NCI-H1436 treated with DMSO at 0.1 percent for 48 hours (cell line): ENCODE measurements around the gene JADE2.
"Not testable (repeated sequence)": the region's sequence is repeated elsewhere in the genome, so short reads cannot be mapped to it uniquely, and the experiment has no call there.

Source experiments
- DNase-seq: peaks from one replicate; lab custom pipeline; 2025; lab: John Stamatoyannopoulos, UW

JADE2 gene

DNA sequence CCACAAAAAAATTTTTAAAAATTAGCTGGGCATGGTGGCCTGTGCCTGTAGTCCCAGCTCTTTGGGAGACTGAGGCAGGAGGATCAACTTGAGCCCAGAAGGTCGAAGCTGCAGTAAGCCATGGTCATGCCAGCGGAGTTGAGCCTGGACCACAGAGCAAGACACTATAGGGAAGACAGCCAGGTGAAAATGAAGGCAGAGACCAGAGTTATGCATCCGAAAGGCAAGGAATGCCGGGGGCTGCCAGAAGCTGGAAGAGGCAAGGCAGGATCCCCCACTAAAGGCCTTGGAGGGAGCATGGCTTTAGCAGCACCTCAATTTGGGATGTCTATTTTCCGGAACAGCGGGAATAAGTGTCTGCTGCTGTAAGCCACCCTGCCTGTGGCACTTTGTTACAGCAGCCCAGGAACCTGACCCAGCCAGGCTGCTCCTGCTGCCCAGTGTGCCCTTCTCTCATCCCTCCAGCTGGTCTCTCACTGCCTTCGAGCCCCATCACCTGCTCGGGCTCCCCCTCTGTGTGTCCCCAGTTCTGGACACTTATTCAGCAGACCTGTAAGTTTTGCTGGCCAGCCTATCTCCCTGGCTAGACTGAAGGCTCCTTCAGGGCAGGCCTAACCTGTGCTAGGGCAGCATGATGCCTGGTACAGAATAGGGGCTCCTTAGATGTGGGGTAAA lies 16.8 kb upstream of the JADE2 start:
- DNase-seq: no peak

DNA sequence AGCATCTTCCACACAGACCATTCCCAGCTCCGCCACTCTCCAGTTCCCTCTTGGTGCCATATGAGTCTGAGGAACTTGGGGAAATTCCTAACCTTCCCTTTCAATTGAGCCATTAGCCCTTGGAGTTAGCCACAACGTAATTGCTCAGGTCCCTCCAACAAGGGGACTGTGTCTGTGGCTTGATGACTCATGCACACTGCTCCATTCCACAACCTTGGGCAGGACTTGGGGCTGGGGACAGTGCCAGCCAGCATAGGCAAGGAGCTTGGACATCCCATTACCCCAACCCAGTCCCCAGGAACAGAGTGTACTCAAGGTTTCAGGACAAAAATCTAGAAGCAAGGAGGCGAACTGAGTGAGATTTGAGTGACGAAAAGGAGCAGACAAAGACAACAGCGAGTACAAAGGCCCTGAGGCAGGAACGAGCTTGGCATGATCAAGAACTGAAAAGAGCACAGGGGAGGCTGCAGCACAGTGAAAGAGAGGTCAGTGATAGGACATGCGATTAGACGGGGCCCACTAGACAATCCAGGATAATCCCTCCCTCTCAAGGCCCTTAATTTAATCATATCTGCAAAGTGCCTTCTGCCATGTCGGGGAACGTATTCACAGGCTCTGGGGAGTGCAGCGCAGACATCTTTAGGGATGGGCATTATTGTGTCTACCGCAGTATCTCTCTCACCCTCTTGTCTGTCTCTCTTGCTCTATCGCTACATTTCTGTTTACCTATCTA lies 16.0 kb upstream of the JADE2 start:
- DNase-seq: no peak

DNA sequence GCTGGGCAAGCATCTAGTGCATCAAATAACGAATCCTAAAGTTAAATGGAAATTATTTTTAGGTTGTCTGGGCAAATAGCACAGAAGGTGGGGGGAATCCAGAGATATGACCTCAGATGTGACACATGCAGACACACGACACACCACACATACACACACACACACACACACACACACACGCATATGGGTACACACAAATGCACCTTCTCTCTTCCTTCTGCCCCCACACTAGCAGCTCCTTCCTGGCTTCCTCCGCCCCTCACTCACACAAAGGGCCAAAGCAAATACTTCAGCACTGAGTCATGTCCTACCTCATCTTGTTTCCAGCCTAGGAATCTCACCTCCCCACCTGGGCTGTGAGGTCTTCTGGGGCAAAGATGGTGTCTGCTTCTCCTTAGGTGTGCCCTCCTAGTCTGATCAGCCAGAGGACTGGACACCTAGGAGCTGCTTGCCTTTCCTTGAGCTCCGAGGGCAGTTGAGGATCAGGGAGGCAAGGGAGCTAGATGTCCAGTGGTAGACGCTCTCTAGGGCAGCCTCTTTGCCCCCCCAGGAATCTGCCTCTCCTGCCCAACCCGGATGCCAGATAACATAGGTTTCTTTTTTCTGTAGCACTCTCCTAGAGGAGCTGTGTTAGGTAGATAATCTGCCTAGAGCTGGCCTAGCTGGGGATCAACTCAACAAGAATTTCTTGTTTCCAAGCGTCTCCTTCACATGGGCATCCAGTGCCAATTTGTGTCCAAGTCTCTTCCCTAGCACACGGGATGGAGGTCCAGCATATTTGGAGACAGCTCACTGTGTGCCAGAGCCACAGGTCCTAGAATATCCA lies 14.3 kb upstream of the JADE2 start:
- no peak for DNase-seq

DNA sequence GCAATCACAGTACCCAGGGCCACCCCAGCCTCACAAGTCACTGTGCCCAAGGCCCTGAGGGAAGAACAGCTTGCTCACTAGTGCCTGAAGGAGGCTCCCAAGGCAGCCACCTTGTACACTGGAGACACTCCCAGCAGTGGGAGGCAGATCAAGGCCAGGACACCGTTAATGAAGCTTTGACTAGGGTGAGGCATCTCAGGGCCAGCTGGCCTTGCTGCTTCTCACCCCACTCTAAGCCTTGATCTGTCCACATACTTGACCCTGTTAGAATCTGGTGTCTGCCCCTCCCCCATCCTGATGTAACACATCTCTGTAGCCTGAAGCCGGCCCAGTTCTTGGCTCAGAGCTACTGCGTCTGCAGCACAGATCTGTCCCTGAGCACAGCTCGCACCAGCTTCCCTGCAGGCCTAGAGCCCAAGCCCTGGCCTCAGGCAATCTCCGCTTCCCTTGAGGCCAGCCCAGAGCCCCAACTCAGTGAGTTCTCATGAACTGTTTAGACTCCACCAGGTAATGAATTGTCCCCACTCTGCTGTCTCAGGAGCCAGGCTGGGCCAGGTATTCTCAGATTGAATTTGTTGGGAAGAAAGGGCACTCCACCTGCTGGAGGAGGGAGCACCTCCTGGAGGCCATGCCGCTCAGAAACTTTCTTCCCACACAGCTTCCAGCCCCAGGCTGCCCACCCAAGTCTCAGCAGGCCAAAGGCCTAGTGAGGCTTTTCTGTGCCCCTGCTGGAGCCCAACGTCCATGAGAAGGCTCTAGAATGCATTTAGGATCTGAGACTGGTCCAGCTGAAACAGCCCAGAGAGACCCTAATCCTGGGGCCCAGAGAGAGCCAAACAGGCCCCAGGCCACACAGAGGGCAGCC lies 13.4 kb upstream of the JADE2 start:
- DNase-seq: no peak

DNA sequence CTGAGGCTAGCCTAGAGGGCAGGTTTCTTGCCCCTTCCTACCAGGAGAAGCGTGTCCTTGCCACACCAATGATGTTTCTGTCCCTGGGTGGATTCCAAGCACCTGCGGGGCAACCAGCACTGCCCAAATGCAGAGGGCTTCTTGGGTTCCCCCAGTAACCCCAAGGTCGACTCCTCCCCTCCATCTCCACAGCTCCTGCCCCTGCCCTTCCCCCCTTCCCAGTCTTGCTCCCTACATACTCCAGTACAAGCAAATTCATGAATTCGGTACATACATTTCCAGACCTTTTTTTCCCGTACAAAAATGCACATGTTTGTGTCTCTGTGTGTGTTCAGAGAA lies 12.8 kb upstream of the JADE2 start:
- DNase-seq: no peak

DNA sequence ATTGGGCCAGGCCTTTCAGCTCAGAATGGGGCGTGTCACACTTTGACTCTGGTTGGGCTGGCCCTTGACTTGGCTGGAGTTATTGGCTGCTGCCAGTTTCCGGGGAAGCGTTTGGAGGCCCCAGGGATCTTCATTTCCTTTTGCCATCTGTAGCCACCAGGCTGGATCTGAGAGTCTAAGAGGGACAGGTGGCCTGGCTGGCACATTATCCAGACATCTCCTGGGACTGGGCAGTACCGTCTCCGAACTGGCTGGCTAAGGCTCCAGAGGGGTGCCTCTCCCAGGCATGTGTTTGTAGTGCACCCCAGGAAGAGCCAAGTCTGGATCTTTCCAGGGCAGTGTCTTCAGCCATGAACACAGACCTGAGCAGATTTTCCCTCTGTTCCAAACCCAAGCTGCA lies 9.7 kb upstream of the JADE2 start:
- DNase-seq: no peak

DNA sequence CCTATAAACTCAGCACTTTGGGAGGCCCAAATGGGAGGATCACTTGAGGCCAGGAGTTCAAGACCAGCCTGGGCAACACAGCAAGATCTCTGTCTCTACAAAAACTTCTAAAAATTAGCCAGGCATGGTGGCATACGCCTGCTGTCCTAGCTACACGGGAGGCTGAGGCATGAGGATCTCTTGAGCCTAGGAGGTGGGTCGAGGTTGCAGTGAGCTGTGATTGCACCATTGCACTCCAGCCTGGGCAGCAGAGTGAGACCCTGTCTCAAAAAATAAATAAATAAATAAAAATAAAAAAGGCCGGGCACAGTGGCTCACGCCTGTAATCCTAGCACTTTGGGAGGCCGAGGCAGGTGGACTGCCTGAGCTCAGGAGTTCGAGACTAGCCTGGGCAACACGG lies 8.5 kb upstream of the JADE2 start:
- DNase-seq: not testable (repeated sequence)

DNA sequence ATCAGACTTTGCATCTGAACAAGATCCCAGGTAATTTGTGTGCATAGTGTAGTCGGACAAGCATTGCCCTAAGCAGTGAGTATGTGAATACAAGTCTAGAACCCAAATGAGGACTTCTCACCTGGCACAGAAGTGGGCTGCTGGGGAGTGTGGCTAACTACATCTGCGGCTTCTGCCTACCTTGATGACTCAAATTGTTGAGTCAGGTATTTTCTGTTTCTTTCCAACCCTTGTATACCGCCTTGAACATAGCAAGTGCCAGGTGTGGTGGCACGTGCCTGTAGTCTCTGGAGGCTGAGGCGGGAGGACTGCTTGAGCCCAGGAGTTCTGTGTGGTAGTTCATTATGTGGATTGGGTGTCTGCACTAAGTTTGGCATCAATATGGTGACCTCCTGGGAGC lies 7.9 kb upstream of the JADE2 start:
- no peak for DNase-seq

DNA sequence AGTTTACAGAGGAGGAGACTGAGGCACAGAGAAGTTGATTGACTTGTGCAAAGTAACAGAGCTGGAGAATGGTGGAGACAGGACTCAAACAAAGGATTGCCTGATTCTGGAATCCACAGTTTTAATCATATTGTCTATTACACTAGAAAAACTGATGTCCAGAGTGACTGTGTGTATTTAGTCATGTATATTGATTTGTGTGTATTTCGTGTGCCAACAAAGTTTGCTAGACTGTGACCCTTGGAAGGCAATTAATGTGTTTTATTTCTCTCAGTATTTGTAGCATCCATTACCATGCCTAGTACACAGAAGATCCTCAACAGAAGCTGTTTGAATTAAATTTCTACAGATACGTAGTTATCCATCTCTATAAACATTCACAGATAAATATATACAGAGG lies 5.5 kb upstream of the JADE2 start:
- no peak for DNase-seq

DNA sequence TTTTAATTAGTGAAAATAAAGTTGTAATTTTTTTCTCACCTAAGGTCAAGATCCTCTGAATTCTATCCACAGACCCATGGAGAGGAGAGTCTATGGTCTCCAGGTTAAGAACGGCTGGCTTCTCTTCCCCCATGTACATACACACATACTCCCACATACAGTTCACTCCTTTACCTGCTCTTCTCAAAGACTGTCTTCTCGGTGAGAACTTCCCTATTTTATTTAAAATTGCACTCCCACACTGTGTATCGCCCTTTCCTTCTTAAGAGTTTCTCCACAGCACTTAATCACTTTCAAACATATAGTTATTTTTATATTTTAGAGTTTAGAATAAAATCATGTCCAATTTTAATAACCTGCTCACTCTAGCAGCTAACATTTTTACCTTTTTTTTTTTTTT lies 3.6 kb upstream of the JADE2 start:
- no peak for DNase-seq

DNA sequence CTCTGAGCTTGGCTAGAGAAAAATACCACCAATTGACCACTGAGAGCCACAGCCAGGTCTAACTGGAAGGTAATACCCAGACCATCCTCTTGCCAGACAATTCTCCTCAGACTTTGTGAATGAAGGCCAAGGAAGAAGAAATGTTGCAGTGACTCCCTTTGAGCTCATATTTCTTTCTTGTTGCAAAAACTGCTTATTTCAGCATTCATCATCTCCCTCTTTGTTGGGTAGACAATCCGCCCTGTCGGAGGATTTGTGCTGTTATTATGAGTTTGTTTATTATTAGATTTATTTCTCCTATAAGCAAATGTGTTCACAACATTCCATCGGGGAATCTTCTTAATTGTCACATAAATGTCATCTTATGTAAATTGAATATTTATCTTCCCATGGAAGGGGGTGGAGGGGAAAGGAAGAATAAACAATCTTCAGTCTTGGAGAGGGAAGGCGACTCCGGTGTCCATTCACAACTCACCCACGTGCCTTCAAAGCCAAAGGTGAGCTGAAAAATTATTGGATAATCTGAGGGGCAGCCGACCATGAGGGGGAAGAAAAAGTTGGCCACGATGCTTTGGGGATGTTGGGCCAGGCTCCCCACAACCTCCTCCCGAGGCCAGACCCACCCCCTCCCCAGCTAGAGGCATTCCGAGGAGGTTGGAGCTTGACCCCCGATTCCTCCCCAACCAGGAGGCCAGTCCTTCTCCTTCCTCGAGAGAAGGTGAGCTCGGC lies 1.8 kb upstream of the JADE2 start:
- no peak for DNase-seq

DNA sequence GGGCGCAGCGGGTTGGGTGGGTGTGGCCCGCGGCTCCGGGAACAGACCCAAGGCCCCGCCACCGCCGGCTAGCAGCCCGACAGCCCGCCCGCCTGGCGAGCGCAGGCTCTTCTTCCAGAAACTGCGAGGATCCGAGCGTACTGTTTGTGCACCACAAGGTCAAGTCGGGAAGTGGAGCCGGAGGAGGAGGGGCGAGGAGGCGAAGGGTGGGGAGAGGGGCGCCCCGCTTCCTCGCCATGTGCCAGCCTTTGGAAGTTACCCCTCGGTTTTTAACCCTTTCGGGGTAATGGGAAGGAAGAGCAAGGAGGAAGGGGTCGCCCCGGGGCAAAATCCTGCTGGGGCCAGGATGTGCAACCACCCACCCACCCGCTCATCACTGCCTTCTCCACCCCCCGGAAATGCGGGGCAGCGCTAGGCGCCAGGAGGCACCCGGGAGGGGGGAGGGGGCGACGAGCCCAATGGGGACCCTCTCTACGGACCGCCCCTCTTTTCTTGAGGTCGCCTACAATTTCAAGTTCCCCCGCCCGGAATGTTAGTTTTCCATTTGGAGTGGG lies 1.1 kb upstream of the JADE2 start:
- no peak for DNase-seq

DNA sequence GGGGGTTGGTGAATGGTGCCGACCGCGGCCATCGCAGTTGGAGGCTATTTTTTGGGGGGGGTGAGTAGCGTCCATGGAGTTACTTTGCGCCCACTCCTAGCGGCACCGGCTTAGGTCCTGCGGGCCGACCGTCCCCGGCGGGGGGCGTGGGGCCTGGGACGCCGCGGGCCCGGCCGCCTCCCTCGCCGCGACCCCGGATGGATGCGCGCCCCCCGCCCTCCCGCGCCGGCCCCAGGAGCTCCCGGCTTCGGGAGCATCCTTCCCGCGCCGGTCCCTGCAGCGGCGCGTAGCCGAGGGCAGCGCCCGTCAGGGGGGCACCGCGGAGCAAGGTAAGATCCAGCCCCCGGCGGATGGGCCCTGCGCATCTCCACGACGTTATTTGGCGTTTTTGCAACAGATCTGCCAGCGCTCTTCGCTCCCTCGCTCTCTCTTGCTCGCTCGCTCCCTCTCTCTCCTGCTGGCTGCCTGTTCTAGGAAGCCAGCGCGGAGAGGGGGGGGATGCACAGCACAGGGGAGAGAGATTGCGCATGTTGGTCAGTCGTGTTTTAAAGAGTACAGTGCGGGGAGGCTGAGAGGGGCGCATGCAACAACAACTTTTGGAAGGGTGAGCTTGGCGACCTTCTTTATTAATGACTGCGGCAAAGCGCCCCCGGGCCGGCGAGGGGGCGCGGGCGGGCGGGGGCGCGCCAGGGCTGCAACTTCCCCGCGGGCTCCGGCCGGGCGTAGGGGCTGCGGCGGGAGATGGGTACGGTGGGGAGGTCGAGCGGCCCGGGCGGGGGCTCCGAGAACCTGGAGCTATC lies 413 bp downstream of the JADE2 start:
- DNase-seq: no peak

DNA sequence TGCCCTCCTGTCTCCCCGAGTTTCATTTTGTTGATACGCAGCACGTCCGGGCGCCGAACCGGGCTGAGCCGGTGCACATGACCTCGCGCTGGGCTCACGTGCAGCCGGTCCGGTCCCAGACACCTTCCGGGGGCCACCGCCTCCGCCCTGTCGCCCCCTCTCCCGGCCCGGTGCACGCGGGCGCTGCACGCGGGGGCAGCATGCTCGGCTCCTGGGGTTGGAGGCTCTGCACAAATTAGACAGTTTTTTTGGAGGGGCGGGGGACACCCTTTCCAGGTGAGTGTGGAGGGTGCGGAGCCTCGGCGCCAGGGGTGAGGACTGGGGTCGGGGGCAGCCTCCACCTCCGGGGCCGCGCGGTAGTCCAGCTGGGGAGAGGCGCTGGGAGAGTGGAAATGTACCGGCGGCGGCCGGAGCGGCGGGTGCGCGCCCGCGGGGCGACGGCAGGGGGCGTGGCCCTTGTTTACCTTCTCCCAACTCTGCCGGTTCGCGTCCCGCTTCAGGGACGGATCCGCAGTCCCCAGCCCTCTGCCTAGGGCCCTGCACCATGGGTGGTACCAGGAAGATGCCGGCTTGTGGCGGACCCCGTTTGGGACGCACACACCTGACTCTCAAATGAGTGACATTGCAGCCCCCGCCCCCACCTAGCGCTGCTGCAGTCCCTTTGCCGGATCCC lies 1.1 kb downstream of the JADE2 start:
- DNase-seq: no peak

DNA sequence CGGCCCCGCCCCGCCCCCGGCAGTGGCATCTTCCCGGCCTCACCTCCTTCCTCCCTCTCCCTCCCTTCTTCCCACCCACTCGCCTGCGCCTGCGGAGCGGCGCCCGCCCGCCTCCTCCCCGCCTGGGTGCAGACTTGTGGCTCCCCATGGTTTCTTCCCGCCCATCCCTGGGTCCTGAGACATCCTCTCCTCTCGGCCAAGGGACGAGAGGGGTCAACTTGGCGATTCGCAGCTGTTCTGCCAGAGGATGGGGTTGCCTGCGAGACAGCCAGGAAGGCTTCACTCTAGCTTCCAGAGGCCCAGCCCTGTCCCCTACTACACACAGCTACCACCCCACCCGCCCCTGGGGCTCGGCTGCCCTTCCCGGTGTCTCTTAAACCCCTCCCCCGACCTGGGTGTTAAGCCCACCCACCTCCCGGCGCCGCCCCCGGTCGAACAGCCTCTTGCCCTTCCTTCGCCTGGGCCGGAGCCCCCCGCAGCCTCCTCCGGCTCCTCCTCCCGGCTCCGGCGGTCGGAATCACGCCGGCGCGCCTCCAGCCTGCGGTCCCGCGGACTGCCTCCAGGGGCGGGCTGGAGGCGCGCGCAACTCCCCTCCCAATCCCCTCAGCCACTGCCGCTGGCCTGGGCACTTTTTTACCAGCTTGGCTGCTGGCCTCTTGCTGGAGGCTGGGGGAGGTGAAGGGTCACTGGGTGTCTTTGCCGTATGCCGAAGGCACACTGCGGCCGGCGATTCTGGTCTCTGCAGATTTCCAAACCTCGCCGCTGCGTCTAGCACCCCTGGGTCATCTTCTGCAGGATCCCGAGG lies 1.9 kb downstream of the JADE2 start:
- peak; percentile 48 for DNase-seq

DNA sequence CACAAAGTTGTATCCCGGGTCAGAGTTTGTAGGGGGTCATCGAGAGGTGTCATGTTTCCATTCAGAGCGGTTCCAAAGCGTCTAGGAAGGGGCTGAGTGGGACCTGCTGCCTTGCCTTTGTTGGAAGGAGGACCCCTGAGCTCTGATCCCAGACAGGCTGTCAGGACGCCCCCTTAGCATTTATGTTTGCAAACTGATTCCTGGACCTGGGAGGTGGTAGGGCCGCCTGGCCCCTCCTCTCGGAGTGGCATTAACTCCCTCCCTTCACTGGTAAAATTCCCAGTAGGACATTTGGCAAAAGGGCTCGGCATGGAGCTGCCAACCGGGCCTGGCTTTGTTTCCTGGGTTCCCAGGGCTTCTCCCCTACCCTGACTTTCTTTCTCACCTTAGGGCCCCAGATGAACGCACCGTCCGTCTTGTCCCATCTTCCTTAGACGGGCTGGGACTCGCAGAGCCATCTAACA lies 2.5 kb downstream of the JADE2 start:
- no peak for DNase-seq

DNA sequence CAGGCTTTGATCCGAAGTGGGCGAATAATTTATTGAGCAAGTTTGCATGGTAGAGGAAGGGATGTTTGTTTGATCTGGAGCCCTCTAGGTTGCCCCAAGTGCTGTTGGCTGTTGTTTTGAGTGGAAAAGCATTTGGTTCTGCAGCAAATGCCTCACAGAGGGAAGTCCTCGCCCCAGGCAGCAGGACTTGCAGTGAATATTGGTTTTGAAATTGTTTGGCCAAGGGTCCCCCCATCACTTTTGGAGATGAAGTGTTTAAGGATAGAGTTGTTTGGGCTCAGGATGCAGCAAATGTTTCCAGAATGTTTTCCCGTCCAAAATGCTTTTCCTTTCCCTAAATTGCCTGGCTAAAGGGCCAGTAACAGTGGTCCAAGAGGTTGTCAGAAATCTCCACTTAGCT lies 3.1 kb downstream of the JADE2 start:
- no peak for DNase-seq

DNA sequence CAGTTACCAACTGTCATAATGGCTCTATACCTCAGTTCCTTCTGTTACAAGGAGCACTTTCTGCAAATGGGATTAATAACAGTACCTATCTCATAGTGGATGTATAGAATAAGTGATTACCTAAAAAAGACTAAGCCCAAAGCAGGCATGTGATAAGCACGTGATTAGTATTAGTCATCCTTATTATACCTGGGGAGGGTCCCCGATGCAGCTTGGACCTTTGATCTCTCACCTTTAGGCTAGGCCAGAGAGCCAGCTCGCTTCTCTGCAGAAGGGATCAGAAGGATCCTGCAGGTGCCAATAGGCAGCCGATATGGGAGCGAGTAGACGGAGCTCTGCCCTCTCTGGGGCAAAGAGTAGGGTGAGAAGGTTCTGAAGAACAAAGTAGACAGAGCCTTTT lies 4.0 kb downstream of the JADE2 start:
- DNase-seq: no peak
